22Rv1 (cell line): Measurements from ENCODE around the gene ALS2.

Experiments
- CTCF ChIP-seq: fragments of 450-650 bp; IDR thresholded peaks from 2 replicates; pipeline ENCODE4 v1.5.1; 2017; ENCODE audit warnings: mild to moderate bottlenecking
- ZFX ChIP-seq: fragments of 450-650 bp; IDR thresholded peaks from 2 replicates; pipeline ENCODE4 v1.6.1; 2017; ENCODE audit warnings: antibody characterized with exemption, borderline replicate concordance

GRCh38 chr2:201794294-201794693, 13.6 kb upstream of the ALS2 start:
- TF ChIP-seq CTCF (no peak), ZFX (no peak)
